Measurements from ENCODE around the gene ZFAND3. TPM values are rescaled to one million over a fixed set of nuclear protein-coding genes. Genes with fewer than 3 reads are reported as not detected.
"Not testable (repeated sequence)": the region's sequence is repeated elsewhere in the genome, so short reads cannot be mapped to it uniquely, and the experiment has no call there.

The ZFAND3 gene
- total RNA-seq, 1 experiment from 2014 or later = 26.2 TPM

GRCh38 chr6:37893257-37893656 is 73.7 kb downstream of the ZFAND3 start:
- no peak overlapping the region for H3K4me3 ChIP-seq
- peaks cover 11% of the 10 kb centered on the region for H3K36me3 ChIP-seq
- no peaks in the 10 kb centered on the region for H3K27me3 ChIP-seq
- no peaks in the 10 kb centered on the region for H3K9me3 ChIP-seq
- DNase-seq = no peak

- peaks cover 11% of the 10 kb centered on the region for H3K36me3 ChIP-seq
- not testable (repeated sequence) for H3K9me3 ChIP-seq, H3K4me3 ChIP-seq, H3K27me3 ChIP-seq, DNase-seq
Observed at GRCh38 chr6:37893734-37894133, 74.2 kb downstream of the ZFAND3 start.

DNA sequence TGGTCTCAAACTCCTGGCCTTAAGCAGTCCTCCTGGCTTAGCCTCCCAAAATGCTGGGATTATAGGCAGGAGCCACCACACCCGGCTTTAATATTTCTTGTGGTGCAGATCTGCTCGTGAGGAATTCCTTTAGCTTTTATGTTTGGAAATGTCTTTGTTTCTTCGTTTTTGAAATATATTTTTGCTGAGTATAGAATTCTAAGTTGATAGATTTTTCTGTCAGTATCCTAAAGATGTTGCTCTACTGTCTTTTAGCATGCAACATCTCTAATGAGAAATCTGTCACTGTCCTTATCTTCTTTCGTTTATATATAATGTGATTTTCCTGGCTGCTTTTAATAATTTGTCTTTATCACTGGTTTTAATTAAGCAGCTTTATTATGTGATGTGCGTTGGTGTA is 75.1 kb downstream of the ZFAND3 start:
- H3K4me3 ChIP-seq = no peak overlapping the region
- peaks cover 11% of the 10 kb centered on the region for H3K36me3 ChIP-seq
- H3K9me3 ChIP-seq = no peaks in the 10 kb centered on the region
- H3K27me3 ChIP-seq = no peaks in the 10 kb centered on the region
- no peak for DNase-seq

GRCh38 chr6:37897321-37897720 is 77.8 kb downstream of the ZFAND3 start:
- H3K36me3 ChIP-seq = peaks cover 11% of the 10 kb centered on the region
- no peak for DNase-seq
- no peaks in the 10 kb centered on the region for H3K9me3 ChIP-seq
- H3K4me3 ChIP-seq = no peak overlapping the region
- no peaks in the 10 kb centered on the region for H3K27me3 ChIP-seq

DNA sequence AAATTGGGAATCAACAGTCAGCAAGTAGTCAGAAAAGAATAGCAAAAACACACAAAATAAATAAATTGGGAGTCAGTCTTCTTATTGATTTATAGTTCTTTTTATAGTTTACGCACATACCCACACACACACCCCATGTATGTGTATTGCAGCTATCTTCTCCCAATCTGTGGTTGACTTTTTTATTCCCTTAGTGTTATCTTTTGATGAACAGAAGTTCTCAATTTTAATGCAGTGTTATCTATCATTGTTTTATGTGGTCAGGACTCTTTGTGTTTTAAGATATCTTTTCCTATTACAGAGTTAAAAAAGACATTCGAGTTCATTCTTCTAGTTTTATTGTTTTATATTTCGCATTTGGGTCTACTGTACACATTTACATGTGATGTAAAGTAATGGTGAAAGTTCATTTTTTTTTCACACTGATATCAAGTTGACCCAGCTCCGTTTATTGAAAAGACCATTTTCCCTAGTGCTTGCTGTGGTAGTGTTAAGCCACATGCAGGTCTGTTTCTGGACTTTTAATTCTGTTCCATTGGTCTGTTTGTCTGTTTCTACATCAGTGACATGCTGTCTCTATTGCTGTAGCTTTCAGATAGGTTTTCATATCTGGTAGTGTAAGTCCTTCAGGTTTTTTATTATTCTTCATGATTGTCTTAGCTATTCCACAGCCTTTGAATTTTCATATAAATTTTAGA is 78.4 kb downstream of the ZFAND3 start:
- H3K27me3 ChIP-seq = no peaks in the 10 kb centered on the region
- no peaks in the 10 kb centered on the region for H3K9me3 ChIP-seq
- H3K4me3 ChIP-seq = no peak overlapping the region
- no peak for DNase-seq
- peaks cover 10% of the 10 kb centered on the region for H3K36me3 ChIP-seq

GRCh38 chr6:37903351-37904340 is 84.1 kb downstream of the ZFAND3 start:
- H3K4me3 ChIP-seq = no peak overlapping the region
- DNase-seq = no peak
- no peaks in the 10 kb centered on the region for H3K9me3 ChIP-seq
- no peaks in the 10 kb centered on the region for H3K36me3 ChIP-seq
- H3K27me3 ChIP-seq = no peaks in the 10 kb centered on the region

- Histone ChIP-seq H3K27me3 (no peaks in the 10 kb centered on the region), H3K4me3 (no peak overlapping the region), H3K36me3 (no peaks in the 10 kb centered on the region), H3K9me3 (no peaks in the 10 kb centered on the region)
- DNase-seq = no peak
Observed at GRCh38 chr6:37904590-37904989, 85.1 kb downstream of the ZFAND3 start.

DNA sequence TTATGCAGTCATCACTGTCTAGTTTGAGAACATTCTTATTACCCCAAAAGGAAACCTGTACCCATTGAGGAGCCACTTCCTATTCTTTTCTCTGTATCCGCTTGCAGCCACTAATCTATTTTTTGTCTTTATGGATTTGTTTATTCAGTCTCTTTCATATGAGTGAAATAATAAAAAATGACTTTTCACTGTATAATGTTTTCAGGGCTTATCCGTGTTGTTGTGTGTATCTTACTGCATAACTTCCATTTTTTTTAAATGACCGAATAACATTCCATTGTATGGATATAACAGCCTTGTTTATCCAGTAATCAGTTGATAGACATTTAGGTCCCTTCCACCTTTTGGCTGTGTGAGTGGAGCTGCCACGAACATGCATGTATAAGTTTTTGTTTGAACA is 86.6 kb downstream of the ZFAND3 start:
- no peaks in the 10 kb centered on the region for H3K27me3 ChIP-seq
- no peaks in the 10 kb centered on the region for H3K9me3 ChIP-seq
- H3K36me3 ChIP-seq = no peaks in the 10 kb centered on the region
- H3K4me3 ChIP-seq = no peak overlapping the region
- DNase-seq = no peak

GRCh38 chr6:37910998-37911397 is 91.5 kb downstream of the ZFAND3 start:
- Histone ChIP-seq H3K9me3 (no peaks in the 10 kb centered on the region), H3K4me3 (no peak overlapping the region), H3K36me3 (no peaks in the 10 kb centered on the region), H3K27me3 (no peaks in the 10 kb centered on the region)
- DNase-seq = no peak

- no peaks in the 10 kb centered on the region for H3K36me3 ChIP-seq
- H3K27me3 ChIP-seq = no peaks in the 10 kb centered on the region
- no peaks in the 10 kb centered on the region for H3K9me3 ChIP-seq
- no peak overlapping the region for H3K4me3 ChIP-seq
- DNase-seq = no peak
Observed at GRCh38 chr6:37913210-37913609, 93.7 kb downstream of the ZFAND3 start.

GRCh38 chr6:37915463-37915862 is 95.9 kb downstream of the ZFAND3 start:
- Histone ChIP-seq H3K27me3 (no peaks in the 10 kb centered on the region), H3K9me3 (no peaks in the 10 kb centered on the region), H3K4me3 (no peak overlapping the region), H3K36me3 (no peaks in the 10 kb centered on the region)
- no peak for DNase-seq

GRCh38 chr6:37916149-37916548 is 96.6 kb downstream of the ZFAND3 start:
- no peak for DNase-seq
- no peaks in the 10 kb centered on the region for H3K36me3 ChIP-seq
- H3K4me3 ChIP-seq = no peak overlapping the region
- no peaks in the 10 kb centered on the region for H3K27me3 ChIP-seq
- H3K9me3 ChIP-seq = no peaks in the 10 kb centered on the region

DNA sequence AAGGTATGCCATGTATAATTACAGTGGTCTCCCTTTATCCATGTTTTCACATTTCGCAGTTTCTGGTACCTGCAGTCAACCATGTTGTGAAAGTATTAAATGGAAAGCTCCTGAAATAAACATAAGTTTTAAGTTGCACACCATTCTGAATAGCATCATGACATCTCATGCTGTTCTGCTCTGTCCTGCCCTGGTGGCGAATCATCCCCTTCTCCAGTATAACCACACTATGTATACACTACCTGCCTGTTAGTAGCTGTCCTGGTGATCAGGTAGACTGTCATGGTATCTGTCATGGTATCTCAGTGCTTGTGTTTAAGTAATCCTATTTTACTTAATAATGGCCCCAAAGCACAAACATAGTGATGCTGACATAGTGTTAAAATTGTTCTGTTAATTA is 97.1 kb downstream of the ZFAND3 start:
- no peak for DNase-seq
- Histone ChIP-seq H3K27me3 (no peaks in the 10 kb centered on the region), H3K4me3 (no peak overlapping the region), H3K36me3 (no peaks in the 10 kb centered on the region), H3K9me3 (no peaks in the 10 kb centered on the region)

DNA sequence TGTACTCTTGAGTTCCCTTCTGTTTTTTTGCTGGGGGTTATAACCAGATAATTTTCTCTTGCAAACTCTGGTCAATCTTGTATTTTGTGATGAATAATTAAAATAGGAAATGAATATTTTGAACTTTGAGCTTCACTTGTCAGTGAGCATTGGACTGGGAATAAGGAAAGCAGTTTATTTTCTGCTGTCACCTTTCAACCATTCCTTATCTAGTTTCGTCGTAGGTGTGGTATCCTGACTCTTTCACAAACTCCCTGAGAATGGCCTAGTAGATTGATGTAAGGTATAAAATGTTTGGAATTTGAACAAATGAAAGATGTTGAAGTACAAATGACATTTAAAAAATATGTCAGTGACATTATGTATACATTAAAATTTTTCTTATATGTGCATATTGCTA is 98.0 kb downstream of the ZFAND3 start:
- DNase-seq = no peak
- Histone ChIP-seq H3K27me3 (no peaks in the 10 kb centered on the region), H3K9me3 (no peaks in the 10 kb centered on the region), H3K4me3 (no peak overlapping the region), H3K36me3 (no peaks in the 10 kb centered on the region)

DNA sequence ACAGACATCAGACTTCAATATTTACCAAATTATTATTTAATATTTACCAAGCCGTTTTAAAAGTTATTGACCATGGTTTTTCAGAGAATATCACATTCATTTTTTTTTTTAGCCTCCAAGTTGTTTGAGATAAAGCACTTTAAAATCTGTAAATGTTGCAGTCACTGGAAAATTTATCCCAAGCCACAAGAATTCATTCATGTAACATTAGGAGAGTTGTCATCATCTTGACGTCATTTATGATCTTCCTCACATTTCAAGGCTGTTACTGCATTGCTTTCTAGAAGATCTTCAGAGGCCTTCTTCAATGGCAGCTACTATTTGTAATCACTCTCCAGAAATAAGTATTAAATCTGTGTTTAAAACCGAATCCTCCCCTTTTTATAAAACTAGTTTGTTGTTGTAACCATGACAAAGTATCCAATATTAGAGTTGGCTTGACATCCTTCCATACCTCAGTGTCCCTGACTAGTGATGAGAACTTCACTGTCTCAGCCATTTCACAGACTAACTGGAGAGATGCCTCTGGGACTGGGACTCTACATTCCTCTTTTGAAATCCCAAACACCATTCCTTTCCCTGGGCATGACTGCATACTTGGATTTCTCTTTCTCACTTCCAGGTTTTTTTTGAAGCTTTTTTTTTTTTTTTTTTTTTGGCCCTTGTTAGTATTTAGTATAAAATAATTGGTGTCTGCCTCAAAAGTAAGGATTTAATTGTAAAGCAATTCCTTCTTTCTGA is 100.1 kb downstream of the ZFAND3 start:
- DNase-seq = no peak
- Histone ChIP-seq H3K9me3 (no peaks in the 10 kb centered on the region), H3K4me3 (no peak overlapping the region), H3K27me3 (no peaks in the 10 kb centered on the region), H3K36me3 (no peaks in the 10 kb centered on the region)

- Histone ChIP-seq H3K27me3 (no peaks in the 10 kb centered on the region), H3K36me3 (no peaks in the 10 kb centered on the region), H3K9me3 (no peaks in the 10 kb centered on the region), H3K4me3 (no peak overlapping the region)
- DNase-seq = no peak
Observed at GRCh38 chr6:37920667-37921066, 101.1 kb downstream of the ZFAND3 start.

DNA sequence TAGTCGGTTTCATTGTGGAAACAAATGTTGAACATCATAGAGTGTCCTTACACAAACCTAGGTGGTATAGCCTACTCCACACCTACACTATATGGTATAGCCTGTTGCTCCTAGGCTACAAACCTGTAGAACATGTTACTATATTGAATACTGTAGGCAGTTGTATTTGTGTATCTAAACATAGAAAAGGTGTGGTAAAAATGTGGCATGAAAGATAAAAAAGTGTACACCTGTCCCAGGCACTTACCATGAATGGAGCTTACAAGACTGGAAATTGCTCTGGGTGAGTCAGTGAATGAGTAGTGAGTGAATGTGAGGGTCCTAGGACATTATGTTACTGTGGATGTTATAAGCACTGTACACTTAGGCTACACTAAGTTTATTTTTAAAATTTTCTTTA is 103.0 kb downstream of the ZFAND3 start:
- Histone ChIP-seq H3K4me3 (no peak overlapping the region), H3K36me3 (no peaks in the 10 kb centered on the region), H3K9me3 (no peaks in the 10 kb centered on the region), H3K27me3 (no peaks in the 10 kb centered on the region)
- no peak for DNase-seq

All from MG63 (cell line).